ENCODE measurements around the gene ZBED4. TPM values are rescaled to one million over a fixed set of nuclear protein-coding genes. Genes with fewer than 3 reads are reported as not detected.

Gene ZBED4
- total and polyA plus RNA-seq, 2 experiments from 2014 or later = 8.5 to 31.9 TPM

GRCh38 chr22:49881856-49882255 lies 28.2 kb downstream of the ZBED4 start:
- Histone ChIP-seq H3K36me3 (ENCODE audit: insufficient read depth) (no peaks in the 10 kb centered on the region; the same call in 1 of the 2 replicates), H3K4me2 (no peak overlapping the region), H3F3A (replicated peaks; ENCODE audit: low read depth) (no peaks in the 10 kb centered on the region), H3K79me2 (replicated peaks; ENCODE audit: insufficient read depth) (peaks cover 63% of the 10 kb centered on the region), H2AFZ (no peak overlapping the region), H3K4me1 (ENCODE audit: insufficient read depth) (no peaks in the 10 kb centered on the region), H3K9me2 (ENCODE audit: insufficient read depth) (no peaks in the 10 kb centered on the region), H3K27ac (ENCODE audit: low read depth) (no peak overlapping the region), H4K20me1 (replicated peaks; ENCODE audit: insufficient read depth) (peaks cover 31% of the 10 kb centered on the region), H3K4me3 (no peak overlapping the region), H3K27me3 (ENCODE audit: insufficient read depth) (no peaks in the 10 kb centered on the region)
- peaks cover 6% of the 10 kb centered on the region for H3K27me3 Mint-ChIP-seq (ENCODE audit: insufficient read depth, low read depth, poor library complexity)
- H3K4me1 Mint-ChIP-seq = peaks cover 10% of the 10 kb centered on the region; the same call in 2 of the 3 replicates
- no peak overlapping the region for H3K27ac Mint-ChIP-seq
- peaks cover 61% of the 10 kb centered on the region for H3K36me3 Mint-ChIP-seq (ENCODE audit: low read depth)
- H3K9me3 Mint-ChIP-seq = peaks cover 15% of the 10 kb centered on the region
- ATAC-seq (no peak), DNase-seq (ENCODE audit: low spot score) (no peak)
- TF ChIP-seq ZNF114 (CRISPR knock-in tag; IDR thresholded peaks at IDR 0.05) (no peak), POLR2AphosphoS5 (IDR thresholded peaks at IDR 0.05; ENCODE audit: low read depth) (no peak), REST (IDR thresholded peaks at IDR 0.05; ENCODE audit: unreplicated experiment) (no peak), EZH2phosphoT487 (IDR thresholded peaks at IDR 0.05; ENCODE audit: unreplicated experiment) (no peak), JUNB (IDR thresholded peaks at IDR 0.05; ENCODE audit: unreplicated experiment) (no peak), CREB1 (CRISPR knock-in tag; IDR thresholded peaks at IDR 0.05; ENCODE audit: low read depth) (no peak), ZNF462 (CRISPR knock-in tag; IDR thresholded peaks at IDR 0.05) (no peak), STAT1 (IDR thresholded peaks at IDR 0.05; ENCODE audit: unreplicated experiment) (no peak), CTCF (conservative IDR thresholded peaks at IDR 0.05; ENCODE audit: low read depth in 2 of 2) (no peak), ZNF331 (CRISPR knock-in tag; IDR thresholded peaks at IDR 0.05; ENCODE audit: low read depth) (no peak), EZH2 (IDR thresholded peaks at IDR 0.05; ENCODE audit: low read depth, unreplicated experiment) (no peak), NANOG (IDR thresholded peaks at IDR 0.05; ENCODE audit: borderline replicate concordance) (no peak), ETS1 (IDR thresholded peaks at IDR 0.05) (no peak)
- H3K4me3 Mint-ChIP-seq = no peak overlapping the region
